Naive B cell (primary cell): ENCODE measurements around the gene MRTFA. TPM values are rescaled to one million over a fixed set of nuclear protein-coding genes. Genes with fewer than 3 reads are reported as not detected.
"Not testable (repeated sequence)": the region's sequence is repeated elsewhere in the genome, so short reads cannot be mapped to it uniquely, and the experiment has no call there.

Source experiments
- ATAC-seq, 2 donors: fragments of 150-1000 bp; cut with Tn5 transposase; 2 replicates each; pipeline ENCODE4 v1.10.0; 2021; ENCODE audit warnings: low read depth in 2 of 2, mild to moderate bottlenecking in 2 of 2, moderate library complexity in 2 of 2
- DNase-seq: peaks from one replicate; pipeline ENCODE4 v3.0.0; 2022
- H3K27ac Mint-ChIP-seq, 6 donors: one replicate each; pipeline ENCODE4 v1.8.0; 2020 to 2022; ENCODE audit warnings: mild to moderate bottlenecking in 6 of 6, mixed read lengths in 6 of 6, moderate library complexity in 5 of 6, inconsistent platforms in 2 of 6
- H3K27me3 Mint-ChIP-seq, 3 donors: one replicate each; pipeline ENCODE4 v1.8.0; 2021 to 2022; ENCODE audit warnings: mixed read lengths in 3 of 3, mild to moderate bottlenecking in 1 of 3
- H3K36me3 Mint-ChIP-seq, 2 donors: one replicate each; pipeline ENCODE4 v1.8.0; 2020 to 2022; ENCODE audit warnings: mixed read lengths in 2 of 2, inconsistent platforms in 1 of 2, mild to moderate bottlenecking in 1 of 2
- H3K4me1 Mint-ChIP-seq, 3 donors: one replicate each; pipeline ENCODE4 v1.8.0; 2020 to 2022; ENCODE audit warnings: mixed read lengths in 3 of 3, inconsistent platforms in 1 of 3, mild to moderate bottlenecking in 1 of 3, moderate library complexity in 1 of 3
- H3K4me3 Mint-ChIP-seq, 8 donors: one replicate each; pipeline ENCODE4 v1.8.0; 2020 to 2022; ENCODE audit warnings: mild to moderate bottlenecking in 8 of 8, mixed read lengths in 8 of 8, moderate library complexity in 8 of 8, inconsistent platforms in 2 of 8
- H3K9me3 Mint-ChIP-seq, 7 donors: one replicate each; pipeline ENCODE4 v1.8.0; 2020 to 2022; ENCODE audit warnings: mixed read lengths in 7 of 7, mild to moderate bottlenecking in 5 of 7, inconsistent platforms in 2 of 7, moderate library complexity in 1 of 7
- polyA plus RNA-seq, 6 donors: library from polyadenylated mRNA; unstranded; fragments of 300-500 nt; fragmentation: Illumina TruSeq; gene quantifications; one replicate each; pipeline ENCODE4 v1.2.3, GENCODE V29; 2021; ENCODE audit warnings: low read depth in 6 of 6

MRTFA gene
- polyA plus RNA-seq: 10 to 100 TPM in 4 of 6 donors, 1 to 10 TPM in 2; 4.6 to 24.6 (median 14.2) TPM

DNA sequence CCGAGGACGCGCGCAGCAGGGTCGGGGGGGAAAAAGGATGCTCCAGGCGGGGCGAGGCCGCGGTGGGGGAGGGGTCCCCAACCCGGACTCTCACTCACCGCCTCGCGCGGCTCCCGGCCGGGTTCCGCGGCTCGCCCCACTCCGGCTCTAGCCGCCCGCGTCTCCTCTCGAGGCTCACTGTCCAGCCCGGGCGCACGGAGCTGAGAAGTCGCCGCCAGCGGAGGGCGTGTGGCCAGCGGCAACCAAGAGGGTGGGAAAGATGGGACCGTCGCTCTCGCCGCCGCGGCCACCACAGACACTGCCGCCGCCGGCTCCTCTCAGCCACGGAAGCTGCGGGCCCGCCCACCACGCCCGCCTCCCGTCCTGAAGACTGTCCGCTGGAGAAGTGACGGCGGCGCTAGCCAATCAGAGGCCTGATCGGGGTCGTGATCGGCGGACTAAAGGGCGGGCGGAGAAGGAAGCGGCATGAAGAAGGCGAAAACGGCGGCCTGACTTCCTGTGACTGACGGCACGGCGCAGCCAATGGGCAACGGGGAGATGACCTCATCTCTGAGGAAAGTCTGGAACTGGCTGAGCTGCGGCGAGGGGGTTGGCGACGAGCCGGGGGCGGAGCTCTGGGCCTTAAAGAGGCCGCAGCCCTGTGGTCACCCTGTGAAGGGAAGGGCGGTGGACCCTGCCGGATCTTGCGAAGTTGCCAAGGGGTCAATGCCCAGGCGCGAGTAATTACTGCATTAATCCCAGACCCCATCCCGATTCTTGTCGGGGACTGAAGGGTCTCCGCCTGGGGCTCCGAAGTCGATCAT lies at the start of gene MRTFA:
Gene MRTFA, minus strand, starts transcription at position 340 of the 803 bp plus-strand sequence.
- Mint-ChIP-seq H3K36me3 (no peaks in the 10 kb centered on the region), H3K27ac (peak within 1 kb of the TSS; percentile 92 to 99 (median 97)), H3K9me3 (no peaks in the 10 kb centered on the region), H3K27me3 (no peaks in the 10 kb centered on the region), H3K4me1 (peaks cover 26 to 48% (median 41%) of the 10 kb centered on the region in 3 donors), H3K4me3 (peak within 1 kb of the TSS; percentile 88 to 99 (median 97))
- ATAC-seq: peak; percentile 90 to 91
- peak; percentile 99 for DNase-seq

DNA sequence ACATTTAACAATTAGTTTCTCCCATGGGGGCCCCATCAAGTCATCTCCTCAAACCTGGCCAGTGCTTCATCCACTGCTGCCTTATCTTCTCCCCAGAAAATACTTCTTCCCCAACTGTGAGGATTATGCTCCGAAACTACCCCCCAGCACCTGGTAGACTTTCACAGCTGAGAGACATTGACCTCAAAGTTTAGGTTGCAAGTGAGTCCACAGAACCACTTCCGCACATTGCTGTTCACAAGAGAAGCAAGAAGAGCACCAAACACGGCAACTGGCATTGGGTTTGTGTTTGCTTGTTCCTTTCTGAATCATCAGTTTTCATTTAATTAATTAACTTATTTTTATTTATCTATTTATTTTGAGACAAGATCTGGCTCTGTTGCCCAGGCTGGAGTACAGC lies 48.9 kb upstream of the MRTFA start:
- Mint-ChIP-seq H3K4me1 (peaks cover 4 to 13% (median 7%) of the 10 kb centered on the region in 3 donors), H3K27ac (no peak overlapping the region)
- DNase-seq: no peak

DNA sequence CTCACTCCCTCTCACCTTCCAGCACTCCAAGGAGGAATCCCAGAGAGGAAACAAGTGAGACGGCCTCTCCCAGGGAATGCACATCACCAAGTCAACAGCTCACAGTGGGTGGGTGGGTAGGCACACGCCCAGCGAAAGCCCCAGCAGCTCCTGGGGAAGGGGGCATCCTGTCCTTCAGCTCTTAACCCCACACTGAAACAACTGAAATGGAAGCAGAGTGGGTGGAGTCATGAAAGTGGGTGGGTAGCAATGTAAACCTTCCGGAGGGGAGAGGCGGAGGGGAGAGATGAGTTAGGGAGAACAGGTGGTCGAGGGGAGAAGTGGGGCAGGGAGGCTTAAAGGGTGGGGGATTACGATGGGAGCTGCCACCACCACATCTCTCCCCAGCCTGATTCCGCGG lies 48.2 kb upstream of the MRTFA start:
- Mint-ChIP-seq H3K9me3 (no peaks in the 10 kb centered on the region), H3K36me3 (no peaks in the 10 kb centered on the region), H3K27ac (no peak overlapping the region), H3K4me1 (peaks cover 4 to 14% (median 7%) of the 10 kb centered on the region in 3 donors), H3K27me3 (peaks cover 16 to 36% (median 32%) of the 10 kb centered on the region in 3 donors), H3K4me3 (peak overlapping the region in 1 of 8 donors; percentile 47)
- no peak for ATAC-seq
- DNase-seq: no peak

More for the DNA sequence above, 48.9 kb upstream of the MRTFA start:
- Mint-ChIP-seq H3K36me3 (no peaks in the 10 kb centered on the region), H3K4me3 (no peak overlapping the region), H3K9me3 (no peaks in the 10 kb centered on the region), H3K27me3 (peaks cover 15 to 30% (median 25%) of the 10 kb centered on the region in 3 donors)
- no peak for ATAC-seq

DNA sequence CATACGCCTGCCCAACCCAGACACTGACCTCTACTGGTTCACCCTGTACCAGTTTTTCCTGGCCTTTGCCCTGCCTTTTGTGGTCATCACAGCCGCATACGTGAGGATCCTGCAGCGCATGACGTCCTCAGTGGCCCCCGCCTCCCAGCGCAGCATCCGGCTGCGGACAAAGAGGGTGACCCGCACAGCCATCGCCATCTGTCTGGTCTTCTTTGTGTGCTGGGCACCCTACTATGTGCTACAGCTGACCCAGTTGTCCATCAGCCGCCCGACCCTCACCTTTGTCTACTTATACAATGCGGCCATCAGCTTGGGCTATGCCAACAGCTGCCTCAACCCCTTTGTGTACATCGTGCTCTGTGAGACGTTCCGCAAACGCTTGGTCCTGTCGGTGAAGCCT lies 44.9 kb upstream of the MRTFA start:
- H3K4me3 Mint-ChIP-seq: peak overlapping the region in 1 of 8 donors; percentile 50
- H3K36me3 Mint-ChIP-seq: no peaks in the 10 kb centered on the region
- DNase-seq: no peak
- no peak for ATAC-seq
- peaks cover 4 to 15% (median 13%) of the 10 kb centered on the region in 3 donors for H3K4me1 Mint-ChIP-seq
- peaks cover 16 to 50% (median 41%) of the 10 kb centered on the region in 3 donors for H3K27me3 Mint-ChIP-seq
- no peak overlapping the region for H3K27ac Mint-ChIP-seq
- no peaks in the 10 kb centered on the region for H3K9me3 Mint-ChIP-seq

DNA sequence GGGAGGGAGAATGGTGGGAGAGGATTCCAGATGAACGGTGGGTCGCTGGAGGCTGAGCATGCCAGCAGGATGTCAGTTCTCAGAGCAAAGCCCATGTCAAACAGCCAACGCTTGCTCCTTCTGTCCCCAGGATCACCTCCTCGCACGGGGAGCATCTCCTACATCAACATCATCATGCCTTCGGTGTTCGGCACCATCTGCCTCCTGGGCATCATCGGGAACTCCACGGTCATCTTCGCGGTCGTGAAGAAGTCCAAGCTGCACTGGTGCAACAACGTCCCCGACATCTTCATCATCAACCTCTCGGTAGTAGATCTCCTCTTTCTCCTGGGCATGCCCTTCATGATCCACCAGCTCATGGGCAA lies 44.3 kb upstream of the MRTFA start:
- H3K27ac Mint-ChIP-seq: no peak overlapping the region
- no peak for DNase-seq
- peaks cover 16 to 50% (median 41%) of the 10 kb centered on the region in 3 donors for H3K27me3 Mint-ChIP-seq
- H3K9me3 Mint-ChIP-seq: no peaks in the 10 kb centered on the region
- H3K4me3 Mint-ChIP-seq: peak overlapping the region in 1 of 8 donors; percentile 35
- no peaks in the 10 kb centered on the region for H3K36me3 Mint-ChIP-seq
- peaks cover 4 to 15% (median 13%) of the 10 kb centered on the region in 3 donors for H3K4me1 Mint-ChIP-seq
- no peak for ATAC-seq

DNA sequence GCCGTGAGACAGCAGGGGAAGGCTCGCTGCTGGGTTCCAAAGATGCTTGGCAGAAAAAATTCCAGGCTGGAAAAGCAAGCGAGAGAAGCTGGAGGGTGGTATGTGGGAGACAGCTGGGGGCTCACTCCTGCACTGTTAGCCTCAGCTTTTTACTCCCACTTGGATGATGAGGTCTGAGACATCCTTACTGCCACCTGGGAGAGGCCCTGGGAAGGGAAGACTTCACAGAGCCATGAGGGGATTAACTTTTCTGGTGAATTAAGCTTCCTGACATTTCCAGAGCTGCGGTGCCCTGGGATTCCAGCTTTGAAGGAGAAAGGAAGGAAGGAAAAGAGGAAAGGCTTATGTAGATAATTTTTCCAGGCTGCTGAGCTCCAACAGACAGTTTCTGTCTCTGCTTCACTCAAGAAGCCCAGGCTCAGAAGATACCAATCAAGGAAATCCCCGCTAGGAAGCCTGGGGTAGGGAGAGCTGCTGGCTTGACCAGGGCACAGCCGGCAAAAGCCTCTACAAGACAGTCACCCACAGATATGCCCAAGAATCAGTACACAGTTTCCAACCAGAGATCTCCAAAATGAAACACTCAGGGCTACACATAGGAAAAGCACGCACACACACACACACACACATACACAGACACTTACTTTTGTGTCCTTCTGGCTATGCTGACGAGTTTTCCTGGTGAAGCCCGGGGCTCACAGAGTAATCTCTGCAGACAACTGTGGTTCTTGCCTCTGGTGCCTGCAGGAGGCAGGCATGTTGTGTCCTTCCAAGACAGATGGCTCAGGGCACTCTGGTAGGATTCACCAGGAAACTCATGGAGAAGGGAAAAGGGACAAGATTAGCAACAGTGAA lies 43.7 kb upstream of the MRTFA start:
- H3K4me3 Mint-ChIP-seq: no peak overlapping the region
- H3K4me1 Mint-ChIP-seq: peaks cover 4 to 15% (median 13%) of the 10 kb centered on the region in 3 donors
- H3K9me3 Mint-ChIP-seq: no peaks in the 10 kb centered on the region
- no peaks in the 10 kb centered on the region for H3K36me3 Mint-ChIP-seq
- ATAC-seq (no peak), DNase-seq (no peak)
- H3K27ac Mint-ChIP-seq: peak overlapping the region in 2 of 6 donors; percentile 5 to 27
- H3K27me3 Mint-ChIP-seq: peaks cover 16 to 47% (median 37%) of the 10 kb centered on the region in 3 donors

DNA sequence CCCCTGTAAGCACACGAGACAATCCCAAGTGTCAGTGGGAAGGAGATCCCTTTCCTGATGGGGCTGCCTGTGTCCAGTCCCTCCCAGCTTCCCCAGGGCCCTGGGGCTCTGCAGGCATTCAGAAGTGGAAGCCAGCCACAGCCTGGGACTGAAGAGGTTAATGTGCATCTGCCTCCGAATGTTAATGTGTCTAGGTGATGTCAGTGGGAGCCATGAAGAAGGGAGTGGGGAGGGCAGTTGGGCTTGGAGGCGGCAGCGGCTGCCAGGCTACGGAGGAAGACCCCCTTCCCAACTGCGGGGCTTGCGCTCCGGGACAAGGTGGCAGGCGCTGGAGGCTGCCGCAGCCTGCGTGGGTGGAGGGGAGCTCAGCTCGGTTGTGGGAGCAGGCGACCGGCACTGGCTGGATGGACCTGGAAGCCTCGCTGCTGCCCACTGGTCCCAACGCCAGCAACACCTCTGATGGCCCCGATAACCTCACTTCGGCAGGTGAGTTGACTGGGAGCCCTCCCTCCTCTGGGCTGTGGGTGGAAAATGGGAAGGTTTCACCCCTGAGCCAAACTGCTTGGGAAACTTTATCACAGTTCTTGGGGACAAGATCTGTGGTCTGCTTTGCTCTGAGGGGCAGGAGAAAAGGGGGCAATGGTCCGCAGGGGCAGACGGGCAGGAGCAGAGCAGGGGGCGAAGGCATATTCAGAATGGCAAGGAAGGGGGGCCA lies 42.9 kb upstream of the MRTFA start, which contains the start of gene MCHR1:
Gene MCHR1, plus strand, starts transcription at position 236 of the 715 bp plus-strand sequence. Its CDS starts 169 bp downstream, at position 405.
- DNase-seq (no peak), ATAC-seq (no peak)
- Mint-ChIP-seq H3K27me3 (peaks cover 16 to 40% (median 32%) of the 10 kb centered on the region in 3 donors), H3K36me3 (no peaks in the 10 kb centered on the region), H3K27ac (peak within 1 kb of the TSS in 2 of 6 donors; percentile 5 to 27), H3K9me3 (no peaks in the 10 kb centered on the region), H3K4me1 (peaks cover 4 to 15% (median 13%) of the 10 kb centered on the region in 3 donors), H3K4me3 (no peak within 1 kb of the TSS)

DNA sequence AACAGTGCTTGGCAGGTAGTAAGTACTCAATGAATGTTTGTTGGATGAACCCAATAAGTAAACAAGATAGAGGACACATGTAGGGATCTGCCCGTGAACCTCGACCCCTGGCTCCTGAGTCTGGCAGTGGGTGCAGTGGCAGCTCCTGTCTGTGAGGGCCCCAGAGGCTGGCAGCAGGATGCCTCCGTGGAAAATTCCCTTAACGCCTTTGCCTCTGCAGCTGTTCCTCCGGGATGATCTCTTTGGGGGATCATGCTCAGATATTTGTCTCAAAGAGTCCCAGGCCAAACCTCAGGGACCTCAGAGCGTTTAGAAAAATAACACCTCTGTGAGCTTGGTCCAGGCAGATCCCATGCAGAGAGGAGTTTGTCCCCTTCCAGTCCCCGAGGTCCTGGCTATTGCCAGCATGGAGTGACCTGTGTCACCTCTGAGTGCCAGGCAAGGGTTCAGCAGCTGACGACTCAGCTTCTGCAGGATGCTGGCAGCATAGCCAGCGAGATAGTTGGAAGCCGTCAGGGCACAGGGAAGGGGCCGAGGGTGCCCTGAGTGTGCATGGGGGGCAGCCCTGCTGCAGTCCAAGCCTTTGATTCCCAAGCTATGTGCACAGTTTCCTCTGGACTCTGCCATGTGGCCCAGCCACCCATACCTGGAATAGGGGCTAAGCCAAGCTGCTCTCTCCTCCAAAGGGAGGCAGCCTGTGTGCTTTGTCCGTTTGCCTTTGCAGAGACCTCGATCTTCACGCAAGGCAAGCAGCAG lies 42.2 kb upstream of the MRTFA start:
- no peaks in the 10 kb centered on the region for H3K36me3 Mint-ChIP-seq
- H3K9me3 Mint-ChIP-seq: no peaks in the 10 kb centered on the region

DNA sequence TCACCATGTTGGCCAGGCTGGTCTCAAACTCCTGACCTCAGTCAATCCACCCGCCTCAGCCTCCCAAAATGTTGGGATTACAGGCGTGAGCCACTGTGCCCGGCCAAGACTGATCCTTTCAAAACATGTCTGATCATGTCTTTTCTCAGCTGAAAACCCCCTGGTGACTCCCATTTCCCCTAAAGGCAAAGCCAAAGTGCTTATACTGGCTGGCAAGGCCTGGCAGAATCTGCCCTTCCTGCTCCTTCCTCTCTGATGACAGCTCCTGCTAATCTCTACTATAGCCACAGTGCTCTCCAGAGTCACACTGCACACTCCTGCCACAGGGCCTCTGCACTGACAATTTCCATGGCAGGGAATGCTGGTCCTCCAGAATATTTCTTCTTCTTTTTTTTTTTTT lies 40.1 kb upstream of the MRTFA start:
- Mint-ChIP-seq H3K27ac (no peak overlapping the region), H3K4me1 (peaks cover 0 to 7% (median 3%) of the 10 kb centered on the region in 3 donors), H3K36me3 (no peaks in the 10 kb centered on the region), H3K9me3 (no peaks in the 10 kb centered on the region), H3K27me3 (peaks cover 12 to 32% (median 28%) of the 10 kb centered on the region in 3 donors), H3K4me3 (no peak overlapping the region)
- DNase-seq: no peak
- ATAC-seq: no peak

More for the DNA sequence above, 42.2 kb upstream of the MRTFA start:
- no peak overlapping the region for H3K4me3 Mint-ChIP-seq
- no peak for ATAC-seq
- no peak for DNase-seq
- peaks cover 4 to 15% (median 13%) of the 10 kb centered on the region in 3 donors for H3K4me1 Mint-ChIP-seq
- H3K27me3 Mint-ChIP-seq: peaks cover 16 to 40% (median 32%) of the 10 kb centered on the region in 3 donors
- no peak overlapping the region for H3K27ac Mint-ChIP-seq

DNA sequence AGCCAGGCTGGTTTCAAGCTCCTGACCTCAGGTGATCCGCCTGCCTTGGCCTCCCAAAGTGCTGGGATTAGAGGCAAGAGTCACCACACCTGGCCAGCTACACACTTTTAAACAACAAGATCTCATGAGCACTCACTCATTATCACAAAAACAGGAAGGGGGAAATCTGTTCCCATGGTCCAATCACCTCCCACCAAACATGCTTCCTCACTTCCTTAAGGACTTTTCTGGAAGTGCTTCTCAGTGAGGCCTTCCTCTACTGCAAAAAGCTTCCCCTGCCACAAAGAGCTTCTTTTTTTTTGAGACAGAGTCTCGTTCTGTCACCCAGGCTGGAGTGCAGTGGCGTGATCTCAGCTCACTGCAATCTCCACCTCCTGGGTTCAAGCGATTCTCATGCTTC lies 39.6 kb upstream of the MRTFA start:
- not testable (repeated sequence) for H3K36me3 Mint-ChIP-seq, ATAC-seq, H3K27ac Mint-ChIP-seq, DNase-seq, H3K4me3 Mint-ChIP-seq, H3K9me3 Mint-ChIP-seq, H3K4me1 Mint-ChIP-seq
- peaks cover 8 to 28% (median 24%) of the 10 kb centered on the region in 3 donors for H3K27me3 Mint-ChIP-seq

DNA sequence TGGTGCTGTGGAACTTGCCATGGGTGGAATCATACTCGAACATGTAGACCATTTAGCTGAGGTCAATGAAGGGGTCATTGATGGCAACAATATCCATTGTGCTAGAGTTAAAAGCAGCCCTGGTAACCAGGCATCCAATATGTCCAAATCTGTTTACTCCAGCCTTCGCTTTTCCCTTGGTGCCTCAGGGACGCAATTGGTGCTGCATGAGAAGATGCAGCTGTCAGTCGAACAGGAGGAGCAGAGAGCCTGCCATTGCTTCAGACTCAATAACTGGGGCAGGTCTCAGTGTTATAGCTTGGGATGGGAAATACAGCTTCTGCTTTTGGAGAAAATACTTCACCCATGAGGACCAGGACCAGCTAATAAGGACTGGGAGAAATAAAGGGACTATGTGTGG lies 37.8 kb upstream of the MRTFA start:
- ATAC-seq: no peak
- DNase-seq: no peak
- peaks cover 0 to 4% (median 0%) of the 10 kb centered on the region in 3 donors for H3K4me1 Mint-ChIP-seq
- no peak overlapping the region for H3K4me3 Mint-ChIP-seq
- H3K27me3 Mint-ChIP-seq: peaks cover 4 to 12% (median 5%) of the 10 kb centered on the region in 3 donors
- no peaks in the 10 kb centered on the region for H3K9me3 Mint-ChIP-seq
- no peaks in the 10 kb centered on the region for H3K36me3 Mint-ChIP-seq
- H3K27ac Mint-ChIP-seq: no peak overlapping the region

DNA sequence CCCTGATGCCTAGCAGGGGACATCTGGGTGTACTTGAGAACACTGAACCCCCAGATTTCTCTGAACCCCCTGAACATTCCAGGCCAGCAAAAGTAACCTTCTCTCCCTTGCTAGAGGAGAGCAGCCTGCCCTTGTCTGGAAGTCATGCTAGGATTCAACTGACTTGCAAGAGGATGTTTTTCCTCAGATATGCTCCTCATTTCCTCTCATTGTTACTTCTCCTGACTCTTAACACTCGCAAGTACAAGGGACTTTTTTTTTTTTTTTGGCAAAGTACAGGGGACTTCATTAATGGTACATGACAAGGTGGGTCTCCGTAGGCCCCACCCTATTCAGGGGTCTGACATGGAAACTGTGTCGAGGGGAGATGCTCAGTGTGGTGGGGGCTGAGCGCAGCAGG lies 36.5 kb upstream of the MRTFA start:
- H3K4me1 Mint-ChIP-seq: no peaks in the 10 kb centered on the region
- ATAC-seq (no peak), DNase-seq (no peak)
- no peak overlapping the region for H3K4me3 Mint-ChIP-seq
- no peak overlapping the region for H3K27ac Mint-ChIP-seq
- H3K27me3 Mint-ChIP-seq: peaks cover 0 to 7% (median 6%) of the 10 kb centered on the region in 3 donors
- H3K9me3 Mint-ChIP-seq: no peaks in the 10 kb centered on the region
- H3K36me3 Mint-ChIP-seq: no peaks in the 10 kb centered on the region
